NCI-H2171 treated with DMSO at 0.1 percent for 48 hours (cell line): ENCODE measurements around the gene PCDHA2.
"Not testable (repeated sequence)": the region's sequence is repeated elsewhere in the genome, so short reads cannot be mapped to it uniquely, and the experiment has no call there.

Experiments
- DNase-seq: peaks from one replicate; lab custom pipeline; 2025; lab: John Stamatoyannopoulos, UW

PCDHA2 gene

DNA sequence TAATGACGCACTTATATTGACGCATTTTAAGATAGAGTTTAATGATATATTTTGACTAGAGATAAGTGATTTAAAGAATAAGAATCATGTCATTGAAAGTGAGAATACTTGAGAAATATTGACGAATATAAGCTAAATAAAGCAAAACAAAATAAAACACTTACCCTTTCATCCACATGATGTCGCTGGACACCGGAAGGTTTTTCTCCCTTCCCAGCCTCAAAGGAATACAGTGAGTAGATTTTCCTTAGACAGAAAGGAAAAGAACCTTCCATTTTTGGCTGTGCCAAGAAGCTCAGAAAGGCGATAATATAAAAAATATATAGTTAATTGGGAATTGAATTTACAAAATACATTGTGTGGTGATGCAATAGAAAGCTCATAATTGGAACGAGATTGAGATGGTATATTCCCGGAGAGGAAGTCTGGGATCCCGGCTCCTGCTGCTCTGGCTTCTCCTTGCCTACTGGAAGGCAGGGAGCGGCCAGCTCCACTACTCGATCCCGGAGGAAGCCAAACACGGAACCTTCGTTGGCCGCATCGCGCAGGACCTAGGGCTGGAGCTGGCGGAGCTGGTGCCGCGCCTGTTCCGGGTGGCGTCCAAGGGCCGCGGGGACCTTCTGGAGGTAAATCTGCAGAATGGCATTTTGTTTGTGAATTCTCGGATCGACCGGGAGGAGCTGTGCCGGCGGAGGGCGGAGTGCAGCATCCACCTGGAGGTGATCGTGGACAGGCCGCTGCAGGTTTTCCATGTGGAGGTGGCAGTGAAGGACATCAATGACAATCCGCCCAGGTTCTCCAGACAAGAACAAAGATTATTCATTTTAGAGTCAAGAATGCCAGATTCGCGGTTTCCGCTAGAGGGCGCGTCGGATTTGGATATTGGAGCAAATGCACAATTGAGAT lies 27.0 kb downstream of the PCDHA2 start, which contains the start of gene PCDHA5:
PCDHA5 (plus strand) TSS at position 239 of the 906 bp plus-strand sequence.
- no peak for DNase-seq

- DNase-seq: no peak
Observed at GRCh38 chr5:140822281-140822629, 27.6 kb downstream of the PCDHA2 start.

DNA sequence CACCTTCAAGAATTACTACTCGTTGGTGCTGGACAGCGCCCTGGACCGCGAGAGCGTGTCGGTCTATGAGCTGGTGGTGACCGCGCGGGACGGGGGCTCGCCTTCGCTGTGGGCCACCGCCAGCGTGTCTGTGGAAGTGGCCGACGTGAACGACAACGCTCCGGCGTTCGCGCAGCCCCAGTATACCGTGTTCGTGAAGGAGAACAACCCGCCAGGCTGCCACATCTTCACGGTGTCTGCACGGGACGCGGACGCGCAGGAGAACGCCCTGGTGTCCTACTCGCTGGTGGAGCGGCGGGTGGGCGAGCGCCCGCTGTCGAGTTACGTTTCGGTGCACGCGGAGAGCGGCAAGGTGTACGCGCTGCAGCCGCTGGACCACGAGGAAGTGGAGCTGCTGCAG lies 28.3 kb downstream of the PCDHA2 start:
- not testable (repeated sequence) for DNase-seq

DNA sequence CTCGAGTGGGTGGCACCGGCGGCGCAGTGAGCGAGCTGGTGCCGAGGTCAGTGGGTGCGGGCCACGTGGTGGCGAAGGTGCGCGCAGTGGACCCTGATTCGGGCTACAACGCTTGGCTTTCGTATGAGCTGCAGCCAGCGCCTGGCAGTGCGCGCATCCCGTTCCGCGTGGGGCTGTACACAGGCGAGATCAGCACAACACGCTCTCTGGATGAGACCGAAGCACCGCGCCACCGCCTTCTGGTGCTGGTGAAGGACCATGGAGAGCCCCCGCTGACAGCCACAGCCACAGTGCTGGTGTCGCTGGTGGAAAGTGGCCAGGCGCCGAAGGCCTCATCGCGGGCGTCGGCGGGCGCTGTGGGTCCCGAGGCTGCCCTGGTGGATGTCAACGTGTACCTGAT lies 28.8 kb downstream of the PCDHA2 start:
- DNase-seq: no peak

GRCh38 chr5:140827704-140828361 lies 33.2 kb downstream of the PCDHA2 start, which contains the start of gene PCDHA6:
Gene PCDHA6, plus strand, starts transcription at chr5:140827960. Its CDS starts 132 bp downstream, at chr5:140828092.
- peak; percentile 64 for DNase-seq

- DNase-seq: peak; percentile 73
Observed at GRCh38 chr5:140828362-140828737, 33.7 kb downstream of the PCDHA2 start.

GRCh38 chr5:140829511-140830501 lies 35.2 kb downstream of the PCDHA2 start:
- DNase-seq: not testable (repeated sequence)

DNA sequence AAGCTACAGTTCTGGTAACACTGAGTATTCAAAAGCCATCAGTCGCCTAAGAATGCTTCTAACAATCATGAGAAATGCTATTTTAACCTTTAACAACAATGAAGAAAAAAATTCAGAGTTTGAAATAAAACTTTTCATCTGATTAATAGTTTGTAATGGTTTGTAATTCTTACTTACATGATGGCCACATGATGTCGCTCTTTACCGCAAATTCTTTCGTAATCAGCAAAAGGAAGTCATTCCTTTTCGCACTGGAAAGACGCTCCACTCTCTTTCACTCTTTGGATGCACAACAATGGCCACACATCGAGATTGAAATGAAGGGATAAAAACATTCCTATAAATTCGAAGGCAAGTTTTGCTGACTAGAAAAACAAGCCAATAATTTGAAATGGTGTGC lies 39.3 kb downstream of the PCDHA2 start, which contains the start of gene PCDHA7:
PCDHA7 (plus strand) TSS at position 277 of the 400 bp plus-strand sequence; CDS start at position 392, 115 bp downstream.
- no peak for DNase-seq

GRCh38 chr5:140834439-140835008 lies 39.9 kb downstream of the PCDHA2 start:
- DNase-seq: not testable (repeated sequence)

GRCh38 chr5:140835622-140836510 lies 41.2 kb downstream of the PCDHA2 start:
- no peak for DNase-seq

- peak; percentile 3 for DNase-seq
Observed at GRCh38 chr5:140840978-140841962, 46.6 kb downstream of the PCDHA2 start, which contains the start of gene PCDHA8. Gene PCDHA8, plus strand, starts transcription at chr5:140841187. Its CDS starts 135 bp downstream, at chr5:140841322.

GRCh38 chr5:140842798-140843733 lies 48.4 kb downstream of the PCDHA2 start:
- no peak for DNase-seq
